ENCODE results near the gene KIF3C. TPM values are rescaled to one million over a fixed set of nuclear protein-coding genes. Genes with fewer than 3 reads are reported as not detected.
A peak's percentile ranks its signal among the peaks of the same experiment; 100 is the strongest.

Gene KIF3C
- total RNA-seq, 4 donors from 2014 or later = 6.6 to 14.3 (median 9.3) TPM

DNA sequence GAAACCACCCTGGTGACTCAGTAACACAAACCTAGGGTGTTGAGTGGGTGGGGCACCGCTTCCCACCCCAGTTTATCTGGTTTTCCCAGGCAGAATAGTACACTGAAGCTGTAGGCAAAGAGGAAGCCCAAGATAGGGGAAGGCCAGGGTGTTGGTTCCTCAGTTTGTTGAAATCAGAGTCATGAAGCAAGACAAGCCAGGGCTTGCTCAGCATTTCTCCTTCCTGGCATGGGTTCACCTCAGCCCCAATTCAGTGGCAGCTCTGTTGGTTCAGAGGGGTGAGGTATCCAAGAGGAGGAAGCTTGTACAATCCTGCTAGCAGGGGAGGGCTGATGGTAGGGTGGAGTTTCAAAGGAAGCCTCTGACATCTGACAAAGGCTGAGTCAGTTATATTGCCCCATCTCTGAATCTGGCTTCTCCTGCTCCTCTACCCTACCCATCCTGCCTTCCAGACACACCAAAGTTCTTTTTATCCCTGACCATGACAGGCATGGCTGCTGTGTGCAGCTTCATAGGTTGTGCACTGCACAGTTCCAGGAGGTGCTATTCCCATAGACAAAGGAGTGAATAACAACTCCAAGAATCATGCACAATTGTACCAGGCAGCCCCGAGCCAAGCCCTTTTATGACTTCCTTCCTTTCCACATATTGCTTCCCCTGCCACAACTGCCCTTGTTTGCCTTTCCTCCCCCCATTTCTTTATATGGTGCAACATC lies 26.7 kb upstream of the KIF3C start:
- H3K27me3 ChIP-seq = no peaks in the 10 kb centered on the region
- H3K27ac ChIP-seq (replicated peaks in 1 of 4) = peak overlapping the region in 1 of 4 donors; percentile 27
- H3K9me3 ChIP-seq = no peaks in the 10 kb centered on the region
- WGBS = 81% methylated on average over 2 of the region's 2 CpGs
- no peak overlapping the region for H3K4me3 ChIP-seq
- intact Hi-C loops (cut with DNase I) = no loop called here
- no peaks in the 10 kb centered on the region for H3K36me3 ChIP-seq
- peaks cover 0 to 6% (median 3%) of the 10 kb centered on the region in 4 donors for H3K4me1 ChIP-seq
- DNase-seq (ENCODE audit: extremely low spot score) = no peak
- TF ChIP-seq EP300 (IDR thresholded peaks at IDR 0.05) (no peak), POLR2A (IDR thresholded peaks at IDR 0.05; ENCODE audit: low read depth) (no peak), POLR2AphosphoS5 (IDR thresholded peaks at IDR 0.05) (no peak)
- TF ChIP-seq, protein P1, sequence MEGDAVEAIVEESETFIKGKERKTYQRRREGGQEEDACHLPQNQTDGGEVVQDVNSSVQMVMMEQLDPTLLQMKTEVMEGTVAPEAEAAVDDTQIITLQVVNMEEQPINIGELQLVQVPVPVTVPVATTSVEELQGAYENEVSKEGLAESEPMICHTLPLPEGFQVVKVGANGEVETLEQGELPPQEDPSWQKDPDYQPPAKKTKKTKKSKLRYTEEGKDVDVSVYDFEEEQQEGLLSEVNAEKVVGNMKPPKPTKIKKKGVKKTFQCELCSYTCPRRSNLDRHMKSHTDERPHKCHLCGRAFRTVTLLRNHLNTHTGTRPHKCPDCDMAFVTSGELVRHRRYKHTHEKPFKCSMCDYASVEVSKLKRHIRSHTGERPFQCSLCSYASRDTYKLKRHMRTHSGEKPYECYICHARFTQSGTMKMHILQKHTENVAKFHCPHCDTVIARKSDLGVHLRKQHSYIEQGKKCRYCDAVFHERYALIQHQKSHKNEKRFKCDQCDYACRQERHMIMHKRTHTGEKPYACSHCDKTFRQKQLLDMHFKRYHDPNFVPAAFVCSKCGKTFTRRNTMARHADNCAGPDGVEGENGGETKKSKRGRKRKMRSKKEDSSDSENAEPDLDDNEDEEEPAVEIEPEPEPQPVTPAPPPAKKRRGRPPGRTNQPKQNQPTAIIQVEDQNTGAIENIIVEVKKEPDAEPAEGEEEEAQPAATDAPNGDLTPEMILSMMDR (IDR thresholded peaks at IDR 0.05) = no peak

DNA sequence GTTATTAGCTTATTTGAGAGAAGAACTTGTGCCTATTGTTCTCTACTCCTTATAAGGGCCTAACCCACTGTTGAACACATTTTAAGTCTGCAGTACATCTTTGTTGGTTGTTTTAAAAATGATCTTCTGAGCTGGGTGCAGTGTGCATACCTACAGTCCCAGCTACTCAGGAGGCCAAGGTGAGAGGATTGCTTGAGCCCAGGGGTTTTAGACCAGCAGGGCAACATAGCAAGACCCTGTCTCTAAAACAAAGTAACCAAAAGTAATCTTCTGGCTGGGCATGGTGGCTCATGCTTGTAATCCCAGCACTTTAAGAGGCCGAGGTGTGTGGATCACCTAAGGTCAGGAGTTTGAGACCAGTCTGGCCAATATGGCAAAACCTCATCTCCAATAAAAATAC lies 25.8 kb upstream of the KIF3C start:
- TF ChIP-seq, protein P1 (IDR thresholded peaks at IDR 0.05) = no peak
- TF ChIP-seq EP300 (IDR thresholded peaks at IDR 0.05) (no peak), POLR2AphosphoS5 (IDR thresholded peaks at IDR 0.05) (no peak), POLR2A (IDR thresholded peaks at IDR 0.05; ENCODE audit: low read depth) (no peak)
- H3K9me3 ChIP-seq = no peaks in the 10 kb centered on the region
- WGBS = 100% methylated on average over 1 of the region's 1 CpG

DNA sequence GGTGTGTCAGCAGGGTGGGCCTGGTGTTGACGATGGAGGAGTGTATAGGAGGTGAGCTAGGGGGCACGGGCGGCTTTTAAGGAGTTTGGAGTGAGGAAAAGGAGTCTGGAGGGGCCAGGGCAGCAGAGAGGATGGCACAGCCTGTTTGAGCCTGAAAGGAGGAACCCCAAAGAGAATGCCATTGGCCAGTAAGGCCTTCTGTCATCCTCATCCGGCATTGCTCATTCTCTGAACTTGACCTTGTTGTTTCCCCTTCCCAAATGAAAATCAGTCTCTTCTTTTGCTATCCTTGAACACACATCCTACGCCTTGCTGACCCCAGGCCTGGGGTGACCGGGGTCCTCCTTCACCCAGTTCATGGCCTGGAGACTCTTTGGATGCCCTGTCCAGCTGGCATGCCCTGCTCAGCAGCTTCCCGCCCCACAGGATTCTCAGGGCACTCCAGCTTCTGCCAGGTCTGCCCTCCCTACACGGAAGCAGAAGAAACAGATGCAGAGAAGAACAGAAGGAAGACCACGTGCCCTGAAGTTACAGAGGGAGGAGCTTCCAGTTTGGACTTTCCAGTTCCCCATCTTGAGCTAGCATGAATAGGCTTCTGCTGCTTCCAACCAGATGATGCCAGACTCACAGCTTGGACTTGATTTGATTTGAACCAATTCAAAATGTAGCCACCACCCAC lies 20.5 kb upstream of the KIF3C start:
- WGBS = 79% methylated on average over 9 of the region's 9 CpGs
- intact Hi-C loops (cut with DNase I) = no loop called here
- Histone ChIP-seq H3K4me3 (no peak overlapping the region), H3K27me3 (no peaks in the 10 kb centered on the region), H3K36me3 (no peaks in the 10 kb centered on the region), H3K4me1 (peaks cover 20 to 30% (median 27%) of the 10 kb centered on the region in 4 donors), H3K27ac (replicated peaks in 1 of 4) (peak overlapping the region in 1 of 4 donors; percentile 42), H3K9me3 (no peaks in the 10 kb centered on the region)
- TF ChIP-seq, protein P1 (IDR thresholded peaks at IDR 0.05) = no peak
- TF ChIP-seq POLR2AphosphoS5 (IDR thresholded peaks at IDR 0.05) = peak in 1 of 2 donors; percentile 11
- DNase-seq (ENCODE audit: extremely low spot score) = no peak

More for the DNA sequence above, 25.8 kb upstream of the KIF3C start:
- Histone ChIP-seq H3K4me1 (peaks cover 0 to 7% (median 3%) of the 10 kb centered on the region in 4 donors), H3K27ac (replicated peaks in 1 of 4) (peak overlapping the region in 1 of 4 donors; percentile 27), H3K4me3 (no peak overlapping the region), H3K36me3 (no peaks in the 10 kb centered on the region), H3K27me3 (no peaks in the 10 kb centered on the region)
- intact Hi-C loops (cut with DNase I) = no loop called here
- DNase-seq (ENCODE audit: extremely low spot score) = no peak

DNA sequence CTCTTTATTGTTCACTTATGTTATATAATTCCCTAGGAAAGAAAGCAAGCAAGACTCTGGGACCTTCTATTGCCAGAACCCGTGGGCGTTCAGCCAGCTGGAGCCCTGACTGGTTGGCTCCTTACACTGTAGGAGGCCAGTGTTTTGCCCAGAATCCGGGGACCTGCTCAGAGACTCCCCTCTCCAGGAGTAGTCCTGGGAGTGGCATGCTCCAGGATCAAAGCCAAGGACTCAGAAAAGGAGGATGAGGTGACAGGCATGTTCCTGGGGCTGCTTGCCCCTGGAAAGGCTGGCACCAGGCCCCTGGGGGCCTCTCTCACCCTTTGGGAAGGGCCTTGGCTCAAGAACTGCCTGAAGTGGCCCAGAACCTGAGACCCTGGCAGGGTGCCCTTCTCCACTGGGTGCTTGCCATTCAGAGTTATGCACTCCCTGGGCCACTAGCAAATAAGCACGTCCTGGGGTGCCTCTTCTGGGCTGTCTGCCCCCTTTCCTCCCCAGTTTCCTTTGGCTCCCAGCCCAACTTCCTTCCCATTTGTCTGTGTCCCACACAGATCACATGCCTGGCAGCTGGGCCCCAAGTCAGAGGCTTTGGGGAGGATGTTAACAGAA lies 19.6 kb upstream of the KIF3C start:
- no peaks in the 10 kb centered on the region for H3K27me3 ChIP-seq
- H3K4me3 ChIP-seq = no peak overlapping the region
- no peaks in the 10 kb centered on the region for H3K9me3 ChIP-seq
- 12% methylated on average over 4 of the region's 4 CpGs for WGBS
- DNase-seq (ENCODE audit: extremely low spot score) = no peak
- peaks cover 22 to 30% (median 27%) of the 10 kb centered on the region in 4 donors for H3K4me1 ChIP-seq
- H3K27ac ChIP-seq (replicated peaks in 1 of 4) = peak overlapping the region; percentile 42 to 60 (median 54)
- intact Hi-C loops (cut with DNase I) = no loop called here
- TF ChIP-seq, protein P1 (IDR thresholded peaks at IDR 0.05) = no peak
- TF ChIP-seq POLR2AphosphoS5 (IDR thresholded peaks at IDR 0.05) = peak in 1 of 2 donors; percentile 10
- no peaks in the 10 kb centered on the region for H3K36me3 ChIP-seq
